Choroid plexus epithelial cell (primary cell): Measurements from ENCODE around the gene GLMP.

ENCODE experiments used
- DNase-seq: peaks from one replicate; pipeline ENCODE4 v3.0.0-alpha.2; 2010; ENCODE audit warnings: low read depth
- H3K4me3 ChIP-seq: 2 replicates; pipeline ENCODE4 v1.5.1; 2011; ENCODE audit warnings: low read depth, mild to moderate bottlenecking, control low read depth, low read length, moderate library complexity
- TF ChIP-seq, protein P1 (sequence below): conservative IDR thresholded peaks from 2 replicates; pipeline ENCODE4 v1.5.1; 2011; ENCODE audit warnings: low read depth, mild to moderate bottlenecking, control low read depth, inconsistent platforms, low read length, moderate library complexity

Gene GLMP

DNA sequence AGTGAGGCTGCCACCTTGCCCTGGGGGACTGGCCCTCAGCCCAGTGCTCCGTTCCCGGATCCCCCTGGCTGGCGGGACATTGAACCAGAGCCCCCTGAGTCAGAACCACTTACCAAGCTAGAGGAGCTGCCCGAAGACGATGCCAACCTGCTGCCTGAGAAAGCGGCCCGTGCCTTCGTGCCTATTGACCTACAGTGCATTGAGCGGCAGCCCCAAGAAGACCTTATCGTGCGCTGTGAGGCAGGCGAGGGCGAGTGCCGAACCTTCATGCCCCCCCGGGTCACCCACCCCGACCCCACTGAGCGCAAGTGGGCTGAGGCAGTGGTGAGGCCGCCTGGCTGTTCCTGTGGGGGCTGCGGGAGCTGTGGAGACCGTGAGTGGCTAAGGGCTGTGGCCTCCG lies 10.0 kb downstream of the GLMP start:
- H3K4me3 ChIP-seq, result no peak overlapping the region
- no peak for DNase-seq
- TF ChIP-seq, protein P1, sequence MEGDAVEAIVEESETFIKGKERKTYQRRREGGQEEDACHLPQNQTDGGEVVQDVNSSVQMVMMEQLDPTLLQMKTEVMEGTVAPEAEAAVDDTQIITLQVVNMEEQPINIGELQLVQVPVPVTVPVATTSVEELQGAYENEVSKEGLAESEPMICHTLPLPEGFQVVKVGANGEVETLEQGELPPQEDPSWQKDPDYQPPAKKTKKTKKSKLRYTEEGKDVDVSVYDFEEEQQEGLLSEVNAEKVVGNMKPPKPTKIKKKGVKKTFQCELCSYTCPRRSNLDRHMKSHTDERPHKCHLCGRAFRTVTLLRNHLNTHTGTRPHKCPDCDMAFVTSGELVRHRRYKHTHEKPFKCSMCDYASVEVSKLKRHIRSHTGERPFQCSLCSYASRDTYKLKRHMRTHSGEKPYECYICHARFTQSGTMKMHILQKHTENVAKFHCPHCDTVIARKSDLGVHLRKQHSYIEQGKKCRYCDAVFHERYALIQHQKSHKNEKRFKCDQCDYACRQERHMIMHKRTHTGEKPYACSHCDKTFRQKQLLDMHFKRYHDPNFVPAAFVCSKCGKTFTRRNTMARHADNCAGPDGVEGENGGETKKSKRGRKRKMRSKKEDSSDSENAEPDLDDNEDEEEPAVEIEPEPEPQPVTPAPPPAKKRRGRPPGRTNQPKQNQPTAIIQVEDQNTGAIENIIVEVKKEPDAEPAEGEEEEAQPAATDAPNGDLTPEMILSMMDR, result no peak

DNA sequence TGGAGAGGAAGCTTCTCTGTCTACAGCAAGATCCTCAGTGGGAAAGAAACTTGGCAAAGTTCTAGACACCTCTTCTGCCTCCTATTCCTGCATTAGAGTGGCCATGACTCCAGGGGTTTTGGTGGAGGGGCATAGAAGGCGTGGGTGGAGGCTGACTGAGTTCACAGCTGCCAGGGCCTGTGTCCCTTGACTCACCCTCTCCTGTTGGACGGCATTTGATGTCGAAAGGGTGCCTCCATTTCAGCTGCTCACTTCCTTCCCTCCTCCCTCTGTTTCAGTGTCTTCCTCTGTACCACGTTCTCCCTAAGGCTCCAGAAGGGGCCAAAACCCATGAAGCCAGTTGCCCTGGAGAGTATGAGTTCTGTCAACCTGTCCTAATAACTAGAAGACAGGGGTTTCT lies 10.7 kb downstream of the GLMP start:
- TF ChIP-seq, protein P1, result no peak
- no peak overlapping the region for H3K4me3 ChIP-seq
- no peak for DNase-seq

DNA sequence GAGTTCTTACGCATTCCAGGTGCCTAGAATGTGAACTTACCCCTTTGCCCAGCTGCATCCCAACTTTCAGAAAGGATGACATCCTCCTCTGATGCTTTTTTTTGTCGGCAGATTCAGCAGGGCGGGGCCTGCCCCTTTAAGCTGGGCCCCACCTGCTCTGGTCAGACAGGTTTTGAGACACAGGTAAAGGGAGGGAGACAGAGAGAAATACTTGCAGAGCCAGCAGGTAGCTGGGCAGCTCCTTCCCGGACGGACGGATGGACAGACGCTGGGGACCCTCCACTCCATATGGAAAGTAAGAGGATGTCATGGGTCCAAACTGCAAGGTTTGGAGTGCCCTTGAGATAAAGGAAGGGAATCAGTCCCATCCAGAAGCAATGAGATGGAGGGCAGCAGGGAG lies 11.4 kb downstream of the GLMP start, which contains the start of gene TMEM79:
Gene TMEM79 (plus strand): TSS at position 214 of the 400 bp plus-strand sequence. CDS start 902 bp downstream, outside the sequence.
- TF ChIP-seq, protein P1, result no peak
- DNase-seq, result no peak
- peak within 1 kb of the TSS; percentile 95 for H3K4me3 ChIP-seq

DNA sequence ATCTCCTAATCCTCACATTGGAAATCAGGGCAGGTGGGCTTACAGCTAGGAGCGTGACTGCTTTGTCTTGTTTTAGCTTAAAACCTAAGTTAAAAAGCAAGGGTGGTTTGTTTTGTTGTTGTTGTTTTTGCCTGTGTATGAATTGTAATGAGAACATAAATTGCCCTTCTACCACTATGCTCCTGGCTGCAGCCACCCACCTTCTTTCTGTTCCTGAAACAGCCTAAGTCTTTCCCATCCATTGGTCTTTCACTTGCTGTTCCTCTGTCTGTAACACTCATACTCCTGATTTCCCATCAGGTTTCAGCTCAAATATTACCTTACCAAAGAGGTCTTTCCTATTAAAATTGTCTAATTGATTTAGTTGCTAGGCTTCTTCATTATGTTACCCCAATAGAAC lies 12.0 kb downstream of the GLMP start:
- H3K4me3 ChIP-seq, result peak overlapping the region; percentile 95
- no peak for DNase-seq
- TF ChIP-seq, protein P1, result no peak

DNA sequence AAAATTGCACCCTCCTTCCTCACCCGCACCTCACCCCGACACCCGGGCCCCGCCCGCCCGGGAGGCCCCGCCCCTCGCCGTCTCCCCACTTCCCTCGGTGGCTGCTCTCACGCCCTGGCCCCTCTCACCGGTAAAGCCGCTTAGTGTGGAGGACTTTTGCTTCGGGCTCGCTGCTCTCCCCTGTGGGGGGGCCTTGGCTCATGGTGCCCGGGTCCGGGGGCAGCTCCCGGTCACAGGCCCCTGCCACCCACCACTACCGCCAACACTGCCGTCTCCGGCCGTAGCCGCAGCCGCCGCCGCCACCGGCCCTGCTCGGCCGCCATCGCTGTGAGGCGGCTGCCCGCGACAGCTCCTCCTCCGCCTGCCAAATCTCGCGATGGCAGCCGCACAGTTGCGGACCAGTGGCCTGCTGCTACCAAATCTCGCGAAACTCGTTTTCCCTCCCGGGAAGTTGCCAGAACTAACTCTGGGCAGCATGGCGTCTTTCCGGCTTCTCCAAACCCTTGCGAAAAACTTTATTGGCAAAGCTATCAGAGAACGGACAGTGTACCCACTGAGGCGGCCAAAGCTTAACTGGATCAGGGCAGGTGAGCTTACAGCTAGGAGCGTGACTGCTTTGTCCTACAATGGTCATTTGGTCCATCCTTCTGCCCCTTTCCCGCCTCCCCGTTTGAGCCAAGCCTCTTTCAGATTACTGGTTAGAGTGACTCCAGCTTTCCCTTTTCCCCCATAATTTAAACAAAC lies 12.8 kb downstream of the GLMP start, which contains the start of gene SMG5:
Gene SMG5 (minus strand): TSS at position 347 of the 744 bp plus-strand sequence. CDS start 145 bp downstream, at position 202.
- peak within 1 kb of the TSS; percentile 95 for H3K4me3 ChIP-seq
- TF ChIP-seq, protein P1, result no peak
- peak; percentile 99 for DNase-seq

DNA sequence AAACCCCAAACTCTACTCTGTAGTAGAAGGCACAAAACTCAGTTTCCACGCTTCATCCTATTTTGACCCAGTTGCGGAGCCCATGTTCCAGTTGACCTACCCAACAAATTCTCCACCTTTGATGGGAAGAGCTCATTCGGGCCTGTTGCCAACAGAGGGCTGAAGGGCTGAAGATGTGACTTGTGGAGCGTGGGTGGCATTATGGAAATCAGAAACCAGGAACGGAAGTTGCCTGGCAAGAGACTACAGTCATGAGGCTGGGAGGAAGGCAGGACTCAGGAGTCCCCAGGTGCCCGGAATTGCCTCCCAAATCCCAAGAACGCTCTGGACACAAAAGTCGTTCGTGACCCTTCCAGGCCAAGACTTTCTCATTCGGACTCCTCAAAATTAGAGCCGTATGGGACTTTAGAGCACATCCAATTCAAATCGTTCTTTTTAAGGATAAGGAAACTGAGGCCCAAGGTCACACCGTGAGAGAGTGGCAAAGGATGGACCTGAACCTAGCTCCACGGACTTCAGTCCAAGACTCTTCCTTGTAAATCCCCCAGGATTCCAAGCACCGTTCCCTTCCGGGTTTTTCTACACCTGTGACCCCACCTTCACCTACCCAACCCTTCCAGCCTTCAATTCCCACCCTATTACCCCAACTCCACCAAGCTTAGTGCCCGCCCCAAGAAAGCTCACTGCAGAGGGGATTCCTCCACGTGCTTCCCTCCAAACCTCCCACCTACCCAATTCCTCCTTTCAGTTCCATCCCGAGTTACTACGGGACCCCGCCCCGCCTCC lies 13.6 kb downstream of the GLMP start:
- TF ChIP-seq, protein P1, result no peak
- H3K4me3 ChIP-seq, result peak overlapping the region; percentile 95
- peak; percentile 34 for DNase-seq
